ENCODE data around the gene MOB2. TPM values are rescaled to one million over a fixed set of nuclear protein-coding genes. Genes with fewer than 3 reads are reported as not detected.
A peak's percentile ranks its signal among the peaks of the same experiment; 100 is the strongest.

MOB2 gene
- total RNA-seq, 1 donor from 2014 or later: 29.0 TPM

DNA sequence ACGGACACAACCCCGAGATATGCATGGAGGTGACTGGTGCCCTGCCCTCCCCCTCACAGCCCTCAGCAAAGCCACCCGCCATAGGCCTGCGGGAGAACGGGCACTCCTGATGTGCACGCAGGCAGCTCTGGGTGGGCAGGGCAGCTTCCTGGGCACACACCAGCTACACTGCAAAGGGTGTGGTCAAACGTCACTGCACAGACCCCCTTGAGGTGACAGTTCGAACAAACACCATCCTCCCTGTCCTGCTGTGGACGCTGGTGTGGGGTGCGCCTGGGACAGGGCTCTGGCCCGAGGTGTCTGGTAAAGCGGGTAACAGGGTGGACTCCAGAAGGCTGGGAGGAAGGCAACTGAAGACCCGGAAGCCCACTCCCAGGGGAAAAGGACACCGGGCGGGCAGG lies 21.9 kb upstream of the MOB2 start:
- H3K4me3 Mint-ChIP-seq (ENCODE audit: unreplicated experiment): no peak overlapping the region
- H3K27me3 Mint-ChIP-seq (ENCODE audit: unreplicated experiment): peaks cover 8% of the 10 kb centered on the region
- no peak for DNase-seq
- H3K4me1 Mint-ChIP-seq (ENCODE audit: low read depth, unreplicated experiment): peaks cover 26% of the 10 kb centered on the region
- peaks cover 5% of the 10 kb centered on the region for H3K9me3 Mint-ChIP-seq (ENCODE audit: unreplicated experiment)
- TF ChIP-seq, protein P1, sequence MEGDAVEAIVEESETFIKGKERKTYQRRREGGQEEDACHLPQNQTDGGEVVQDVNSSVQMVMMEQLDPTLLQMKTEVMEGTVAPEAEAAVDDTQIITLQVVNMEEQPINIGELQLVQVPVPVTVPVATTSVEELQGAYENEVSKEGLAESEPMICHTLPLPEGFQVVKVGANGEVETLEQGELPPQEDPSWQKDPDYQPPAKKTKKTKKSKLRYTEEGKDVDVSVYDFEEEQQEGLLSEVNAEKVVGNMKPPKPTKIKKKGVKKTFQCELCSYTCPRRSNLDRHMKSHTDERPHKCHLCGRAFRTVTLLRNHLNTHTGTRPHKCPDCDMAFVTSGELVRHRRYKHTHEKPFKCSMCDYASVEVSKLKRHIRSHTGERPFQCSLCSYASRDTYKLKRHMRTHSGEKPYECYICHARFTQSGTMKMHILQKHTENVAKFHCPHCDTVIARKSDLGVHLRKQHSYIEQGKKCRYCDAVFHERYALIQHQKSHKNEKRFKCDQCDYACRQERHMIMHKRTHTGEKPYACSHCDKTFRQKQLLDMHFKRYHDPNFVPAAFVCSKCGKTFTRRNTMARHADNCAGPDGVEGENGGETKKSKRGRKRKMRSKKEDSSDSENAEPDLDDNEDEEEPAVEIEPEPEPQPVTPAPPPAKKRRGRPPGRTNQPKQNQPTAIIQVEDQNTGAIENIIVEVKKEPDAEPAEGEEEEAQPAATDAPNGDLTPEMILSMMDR (IDR thresholded peaks at IDR 0.05; ENCODE audit: partially characterized antibody, unreplicated experiment): no peak
- no peak overlapping the region for H3K27ac Mint-ChIP-seq (ENCODE audit: unreplicated experiment)
- H3K36me3 Mint-ChIP-seq (ENCODE audit: unreplicated experiment): no peaks in the 10 kb centered on the region

DNA sequence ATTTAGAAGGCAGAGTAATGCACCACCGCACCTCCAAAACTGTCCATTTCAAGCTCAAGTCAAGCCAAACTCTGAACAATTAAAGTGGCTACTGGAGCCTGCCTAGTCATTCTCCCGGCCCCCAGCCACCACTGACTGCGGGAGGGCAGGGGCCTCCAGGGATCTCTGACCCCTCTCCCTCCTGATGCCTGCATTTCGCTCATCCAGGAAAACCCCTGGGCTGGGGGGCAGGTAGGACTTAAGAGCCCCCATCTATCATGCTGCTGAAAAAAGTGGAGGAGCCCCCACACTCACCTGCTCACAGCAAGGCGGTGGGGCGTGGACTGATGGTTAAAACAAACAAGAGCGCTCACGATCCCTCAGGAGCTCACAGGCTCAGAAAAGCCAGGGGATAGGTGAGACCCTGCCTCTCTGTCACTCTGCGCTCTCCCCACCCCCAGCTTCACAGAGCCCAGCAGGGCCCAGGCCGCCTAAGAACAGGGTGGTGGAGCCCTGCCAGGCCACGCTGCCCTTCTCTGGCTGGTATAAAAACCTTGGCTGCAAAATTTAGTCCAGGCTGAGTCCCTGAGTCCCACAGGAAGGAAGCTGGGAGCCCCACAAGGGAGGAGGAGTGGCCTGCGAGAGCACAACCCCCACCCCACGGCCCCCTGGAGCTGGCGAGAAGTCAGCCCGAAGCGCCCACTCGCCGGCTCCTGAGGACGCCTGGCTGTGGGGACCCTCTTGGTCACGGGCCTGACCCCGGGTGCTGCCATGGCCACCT lies 21.0 kb upstream of the MOB2 start:
- peak overlapping the region; percentile 34 for H3K4me3 Mint-ChIP-seq (ENCODE audit: unreplicated experiment)
- peaks cover 24% of the 10 kb centered on the region for H3K4me1 Mint-ChIP-seq (ENCODE audit: low read depth, unreplicated experiment)
- no peak overlapping the region for H3K27ac Mint-ChIP-seq (ENCODE audit: unreplicated experiment)
- H3K36me3 Mint-ChIP-seq (ENCODE audit: unreplicated experiment): no peaks in the 10 kb centered on the region
- peaks cover 11% of the 10 kb centered on the region for H3K27me3 Mint-ChIP-seq (ENCODE audit: unreplicated experiment)
- no peak for DNase-seq
- TF ChIP-seq, protein P1 (IDR thresholded peaks at IDR 0.05; ENCODE audit: partially characterized antibody, unreplicated experiment): no peak
- peaks cover 2% of the 10 kb centered on the region for H3K9me3 Mint-ChIP-seq (ENCODE audit: unreplicated experiment)

DNA sequence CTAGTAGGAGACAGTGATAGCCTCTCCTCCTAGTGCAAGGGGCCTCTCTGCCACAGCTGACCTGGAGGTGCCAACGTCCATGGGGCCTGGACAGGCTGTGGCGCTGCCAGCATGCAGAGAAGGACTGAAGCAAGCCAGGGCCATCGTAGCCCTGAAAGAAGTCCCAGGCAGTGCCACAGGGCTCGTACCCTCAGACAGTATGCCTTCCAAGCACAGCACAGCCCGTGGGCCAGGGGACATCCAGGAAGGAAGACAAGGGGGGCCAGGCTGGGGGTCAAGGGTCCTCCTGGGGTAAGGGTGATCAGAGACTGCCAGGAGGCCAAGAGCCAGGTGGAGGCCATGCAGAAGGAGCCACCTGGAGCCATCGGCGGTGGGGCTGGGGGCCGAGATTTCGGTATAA lies 20.4 kb upstream of the MOB2 start:
- Mint-ChIP-seq H3K36me3 (ENCODE audit: unreplicated experiment) (no peaks in the 10 kb centered on the region), H3K9me3 (ENCODE audit: unreplicated experiment) (peaks cover 2% of the 10 kb centered on the region), H3K27me3 (ENCODE audit: unreplicated experiment) (peaks cover 9% of the 10 kb centered on the region), H3K4me1 (ENCODE audit: low read depth, unreplicated experiment) (peaks cover 26% of the 10 kb centered on the region), H3K4me3 (ENCODE audit: unreplicated experiment) (no peak overlapping the region), H3K27ac (ENCODE audit: unreplicated experiment) (no peak overlapping the region)
- TF ChIP-seq, protein P1 (IDR thresholded peaks at IDR 0.05; ENCODE audit: partially characterized antibody, unreplicated experiment): no peak
- DNase-seq: no peak

DNA sequence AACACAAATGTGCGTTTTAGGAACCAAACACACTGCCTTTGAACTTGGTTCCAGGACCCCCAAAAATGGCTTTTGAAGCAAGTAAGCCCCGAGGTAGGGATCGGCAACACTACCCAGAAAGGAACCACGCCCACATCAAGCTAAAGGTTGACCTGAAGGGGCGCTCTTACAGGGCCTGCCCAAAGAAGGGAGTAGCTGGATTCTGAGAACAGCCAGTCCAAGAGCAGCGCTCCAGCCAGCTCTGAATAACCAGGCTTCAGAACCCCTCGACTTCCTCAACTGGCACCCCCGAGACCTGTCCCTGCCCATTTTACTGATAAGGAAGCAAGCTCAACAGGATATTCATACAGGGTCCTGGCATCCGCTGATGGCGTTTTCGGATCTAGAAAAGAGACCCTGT lies 18.9 kb upstream of the MOB2 start:
- Mint-ChIP-seq H3K36me3 (ENCODE audit: unreplicated experiment) (no peaks in the 10 kb centered on the region), H3K9me3 (ENCODE audit: unreplicated experiment) (peaks cover 5% of the 10 kb centered on the region), H3K4me1 (ENCODE audit: low read depth, unreplicated experiment) (peaks cover 31% of the 10 kb centered on the region), H3K4me3 (ENCODE audit: unreplicated experiment) (no peak overlapping the region), H3K27me3 (ENCODE audit: unreplicated experiment) (peaks cover 10% of the 10 kb centered on the region), H3K27ac (ENCODE audit: unreplicated experiment) (no peak overlapping the region)
- TF ChIP-seq, protein P1 (IDR thresholded peaks at IDR 0.05; ENCODE audit: partially characterized antibody, unreplicated experiment): no peak
- DNase-seq: no peak

DNA sequence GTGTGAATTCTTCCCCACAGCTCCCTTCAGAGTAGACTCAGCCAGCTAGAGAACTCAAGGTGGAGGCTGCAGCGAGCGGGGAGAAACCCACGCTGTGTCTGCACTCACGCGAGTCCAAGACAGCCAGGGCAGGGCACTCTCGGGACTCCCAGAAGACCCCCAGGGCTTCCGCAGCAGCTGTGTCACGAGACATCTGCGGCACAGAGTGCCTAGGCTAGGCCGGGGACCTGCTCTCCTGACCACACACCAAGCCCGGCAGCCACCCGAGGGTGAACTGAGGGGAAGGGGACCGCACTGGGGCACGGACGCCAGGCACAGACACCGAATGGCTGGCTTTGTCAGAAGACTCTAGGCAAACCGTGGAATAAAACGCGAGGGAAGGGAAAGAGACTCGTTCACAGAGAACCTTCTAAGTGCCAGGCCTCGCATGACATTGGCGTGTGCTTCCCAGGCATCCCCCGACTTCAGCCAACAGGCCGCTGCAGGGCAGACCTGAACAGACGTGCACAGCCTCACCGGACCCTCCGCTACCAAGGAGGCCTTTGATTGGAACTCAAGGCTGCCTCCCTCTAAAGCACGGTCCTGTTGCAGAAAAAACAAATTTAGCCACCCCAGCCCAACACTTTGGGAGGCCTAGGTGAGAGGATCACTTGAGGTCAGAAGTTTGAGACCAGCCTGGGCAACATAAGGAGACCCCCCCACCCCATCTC lies 18.2 kb upstream of the MOB2 start:
- peaks cover 14% of the 10 kb centered on the region for H3K27me3 Mint-ChIP-seq (ENCODE audit: unreplicated experiment)
- peak overlapping the region; percentile 8 for H3K27ac Mint-ChIP-seq (ENCODE audit: unreplicated experiment)
- H3K4me3 Mint-ChIP-seq (ENCODE audit: unreplicated experiment): no peak overlapping the region
- no peak for DNase-seq
- TF ChIP-seq, protein P1 (IDR thresholded peaks at IDR 0.05; ENCODE audit: partially characterized antibody, unreplicated experiment): no peak
- peaks cover 9% of the 10 kb centered on the region for H3K9me3 Mint-ChIP-seq (ENCODE audit: unreplicated experiment)
- peaks cover 31% of the 10 kb centered on the region for H3K4me1 Mint-ChIP-seq (ENCODE audit: low read depth, unreplicated experiment)
- no peaks in the 10 kb centered on the region for H3K36me3 Mint-ChIP-seq (ENCODE audit: unreplicated experiment)

Data from glutamatergic neuron (in vitro differentiated cells).